Measurements from ENCODE around the gene DNM1L.

DNM1L gene

GRCh38 chr12:32679091-32679919 is at the start of gene DNM1L:
TSS of gene DNM1L (plus strand) at chr12:32679301. CDS start at chr12:32679364, 63 bp downstream.
- DNase-seq = peak; percentile 93

- no peak for DNase-seq
These were observed 37.7 kb upstream of the DNM1L start for GRCh38 chr12:32641287-32641901.

- no peak for DNase-seq
These were observed 34.7 kb upstream of the DNM1L start for GRCh38 chr12:32644431-32644830.

- DNase-seq = no peak
These were observed 31.8 kb upstream of the DNM1L start for GRCh38 chr12:32647275-32647674.

- no peak for DNase-seq
These were observed 28.6 kb upstream of the DNM1L start for GRCh38 chr12:32650508-32650907.

GRCh38 chr12:32651151-32651955 is 27.7 kb upstream of the DNM1L start:
- DNase-seq = no peak

GRCh38 chr12:32651956-32652210 is 27.2 kb upstream of the DNM1L start:
- no peak for DNase-seq

GRCh38 chr12:32659908-32660440 is 19.1 kb upstream of the DNM1L start:
- no peak for DNase-seq

GRCh38 chr12:32661706-32662105 is 17.4 kb upstream of the DNM1L start:
- DNase-seq = no peak

GRCh38 chr12:32662665-32663064 is 16.4 kb upstream of the DNM1L start:
- no peak for DNase-seq

- DNase-seq = no peak
These were observed 13.1 kb upstream of the DNM1L start for GRCh38 chr12:32666018-32666417.

GRCh38 chr12:32669584-32669983 is 9.5 kb upstream of the DNM1L start:
- DNase-seq = no peak

- DNase-seq = no peak
These were observed 6.9 kb upstream of the DNM1L start for GRCh38 chr12:32671930-32672780.

- DNase-seq = no peak
These were observed 778 bp downstream of the DNM1L start for GRCh38 chr12:32679920-32680237.

- no peak for DNase-seq
These were observed 1.7 kb downstream of the DNM1L start for GRCh38 chr12:32680787-32681186.

GRCh38 chr12:32681272-32681671 is 2.2 kb downstream of the DNM1L start:
- no peak for DNase-seq

- no peak for DNase-seq
These were observed 7.2 kb downstream of the DNM1L start for GRCh38 chr12:32686340-32686739.

- DNase-seq = no peak
These were observed 9.7 kb downstream of the DNM1L start for GRCh38 chr12:32688786-32689185.

GRCh38 chr12:32690927-32691326 is 11.8 kb downstream of the DNM1L start:
- DNase-seq = no peak

- DNase-seq = no peak
These were observed 13.3 kb downstream of the DNM1L start for GRCh38 chr12:32692358-32692757.

GRCh38 chr12:32693036-32693435 is 13.9 kb downstream of the DNM1L start:
- no peak for DNase-seq

GRCh38 chr12:32695787-32696186 is 16.7 kb downstream of the DNM1L start:
- no peak for DNase-seq

GRCh38 chr12:32697445-32697844 is 18.3 kb downstream of the DNM1L start:
- no peak for DNase-seq
